Left lung (tissue), 10 donors: Measurements from ENCODE around the gene MEX3D. TPM values are rescaled to one million over a fixed set of nuclear protein-coding genes. Genes with fewer than 3 reads are reported as not detected.
"Not testable (repeated sequence)": the region's sequence is repeated elsewhere in the genome, so short reads cannot be mapped to it uniquely, and the experiment has no call there.

Experiments used
- ATAC-seq: fragments of 200-7000 bp; cut with Tn5 transposase; one replicate; pipeline ENCODE4 v1.9.1; 2020; ENCODE audit warnings: moderate library complexity
- DNase-seq, 4 donors: peaks; one replicate each; pipeline ENCODE4 v3.0.0-alpha.2; 2013 to 2020
- H3K27ac ChIP-seq, 2 donors: fragments of 200-600 bp; sonication (generic) in 1 of 2; one replicate each; pipeline versions ENCODE4 v1.5.0 to v1.8.0; 2020 to 2021
- H3K27me3 ChIP-seq, 2 donors: fragments of 200-600 bp; sonication (generic) in 1 of 2; one replicate each; pipeline versions ENCODE4 v1.5.0 to v1.8.0; 2020 to 2021
- H3K36me3 ChIP-seq, 2 donors: fragments of 200-600 bp; sonication (generic) in 1 of 2; one replicate each; pipeline versions ENCODE4 v1.5.0 to v1.8.0; 2020 to 2021
- H3K4me1 ChIP-seq, 2 donors: fragments of 200-600 bp; one replicate each; pipeline ENCODE4 v1.8.0; 2021
- H3K4me3 ChIP-seq, 2 donors: fragments of 200-600 bp; sonication (generic) in 1 of 2; one replicate each; pipeline versions ENCODE4 v1.5.0 to v1.8.0; 2020 to 2021; ENCODE audit warnings: mild to moderate bottlenecking in 1 of 2
- H3K9me3 ChIP-seq, 2 donors: fragments of 200-600 bp; sonication (generic) in 1 of 2; one replicate each; pipeline versions ENCODE4 v1.5.0 to v1.8.0; 2020 to 2021
- intact Hi-C, 2 donors: fragments of 100-400 bp; cut with DNase I; formaldehyde crosslinking; loops; one replicate each; pipeline versions ENCODE4 v1.11.2 to v1.14.2; 2022
- polyA plus RNA-seq, 6 donors: library from polyadenylated mRNA; unstranded; fragments of 120-200 nt; gene quantifications; one replicate each; pipeline ENCODE4 v1.2.1, GENCODE V29; 2013; ENCODE audit not compliant: insufficient read length in 6 of 6
- total RNA-seq, 2 donors: library from RNA; stranded (reverse); fragmentation: NEBNext Ultra II Directional; extraction: Animal tissue kit (Norgen Biotek cat#: 25700); gene quantifications; one replicate each; pipeline ENCODE4 v1.2.1, GENCODE V29; 2021
- TF ChIP-seq, protein P1 (sequence below), 2 donors: fragments of 200-600 bp; sonication (generic) in 1 of 2; IDR thresholded peaks; one replicate each; pipeline versions ENCODE4 v1.5.0 to v1.8.0; 2021; ENCODE audit warnings: antibody characterized with exemption in 2 of 2
- donor health status: DM: no; HTN: yes; CAD: no.
- donor health status: DM: no; HTN: no; CAD: no.

MEX3D gene
- total and polyA plus RNA-seq, 8 donors, result 15.8 to 42.6 (median 26.3) TPM

DNA sequence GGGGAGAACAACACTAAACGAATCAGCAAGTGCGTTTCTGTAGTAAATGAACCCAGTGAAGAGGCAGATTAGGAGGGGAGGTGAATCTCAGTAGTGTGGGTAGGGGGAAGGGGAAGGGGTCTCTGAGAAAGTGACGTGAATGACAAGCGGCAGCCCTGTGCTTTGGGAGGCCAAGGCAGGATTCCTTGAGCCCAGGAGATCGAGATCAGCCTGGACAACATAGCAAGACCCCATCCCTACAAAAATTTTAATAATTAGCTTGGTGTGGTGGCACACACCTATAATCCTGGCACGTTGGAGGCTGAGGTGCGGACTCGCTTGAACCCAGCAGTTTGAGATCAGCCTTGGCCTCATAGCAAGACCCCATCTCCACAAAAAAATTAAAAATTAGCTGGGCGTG is 36.1 kb downstream of the MEX3D start:
- H3K36me3 ChIP-seq, result no peaks in the 10 kb centered on the region
- peaks cover 4 to 83% of the 10 kb centered on the region in 2 donors for H3K27me3 ChIP-seq
- intact Hi-C loops, result no loop called here
- no peak overlapping the region for H3K4me3 ChIP-seq
- H3K27ac ChIP-seq, result no peak overlapping the region
- DNase-seq (no peak), ATAC-seq (no peak)
- TF ChIP-seq, protein P1, sequence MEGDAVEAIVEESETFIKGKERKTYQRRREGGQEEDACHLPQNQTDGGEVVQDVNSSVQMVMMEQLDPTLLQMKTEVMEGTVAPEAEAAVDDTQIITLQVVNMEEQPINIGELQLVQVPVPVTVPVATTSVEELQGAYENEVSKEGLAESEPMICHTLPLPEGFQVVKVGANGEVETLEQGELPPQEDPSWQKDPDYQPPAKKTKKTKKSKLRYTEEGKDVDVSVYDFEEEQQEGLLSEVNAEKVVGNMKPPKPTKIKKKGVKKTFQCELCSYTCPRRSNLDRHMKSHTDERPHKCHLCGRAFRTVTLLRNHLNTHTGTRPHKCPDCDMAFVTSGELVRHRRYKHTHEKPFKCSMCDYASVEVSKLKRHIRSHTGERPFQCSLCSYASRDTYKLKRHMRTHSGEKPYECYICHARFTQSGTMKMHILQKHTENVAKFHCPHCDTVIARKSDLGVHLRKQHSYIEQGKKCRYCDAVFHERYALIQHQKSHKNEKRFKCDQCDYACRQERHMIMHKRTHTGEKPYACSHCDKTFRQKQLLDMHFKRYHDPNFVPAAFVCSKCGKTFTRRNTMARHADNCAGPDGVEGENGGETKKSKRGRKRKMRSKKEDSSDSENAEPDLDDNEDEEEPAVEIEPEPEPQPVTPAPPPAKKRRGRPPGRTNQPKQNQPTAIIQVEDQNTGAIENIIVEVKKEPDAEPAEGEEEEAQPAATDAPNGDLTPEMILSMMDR (IDR thresholded peaks at IDR 0.05), result no peak
- H3K4me1 ChIP-seq, result no peaks in the 10 kb centered on the region
- no peaks in the 10 kb centered on the region for H3K9me3 ChIP-seq

DNA sequence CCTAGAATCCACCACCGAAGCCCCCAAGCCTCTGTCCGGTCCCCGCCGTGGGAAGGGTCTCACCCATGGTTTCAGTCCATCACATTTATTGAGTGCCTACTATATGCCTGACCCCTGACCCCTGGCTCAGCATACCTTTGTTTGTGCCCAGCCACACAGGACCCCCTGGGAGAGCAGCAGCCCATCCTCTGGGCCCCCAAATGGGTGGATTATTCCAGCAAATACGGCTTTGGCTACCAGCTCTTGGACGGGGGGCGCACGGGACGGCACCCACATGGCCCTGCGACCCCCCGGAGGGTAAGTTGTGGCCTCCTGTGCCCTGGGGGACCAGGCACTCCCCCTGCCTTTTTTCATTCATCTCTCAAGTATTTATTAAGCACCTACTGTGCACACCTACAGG is 36.5 kb downstream of the MEX3D start:
- TF ChIP-seq, protein P1 (IDR thresholded peaks at IDR 0.05), result no peak
- Histone ChIP-seq H3K27me3 (peaks cover 4 to 83% of the 10 kb centered on the region in 2 donors), H3K4me1 (no peaks in the 10 kb centered on the region), H3K9me3 (no peaks in the 10 kb centered on the region), H3K4me3 (no peak overlapping the region), H3K27ac (no peak overlapping the region), H3K36me3 (no peaks in the 10 kb centered on the region)
- intact Hi-C loops, result no loop called here
- no peak for DNase-seq
- no peak for ATAC-seq

DNA sequence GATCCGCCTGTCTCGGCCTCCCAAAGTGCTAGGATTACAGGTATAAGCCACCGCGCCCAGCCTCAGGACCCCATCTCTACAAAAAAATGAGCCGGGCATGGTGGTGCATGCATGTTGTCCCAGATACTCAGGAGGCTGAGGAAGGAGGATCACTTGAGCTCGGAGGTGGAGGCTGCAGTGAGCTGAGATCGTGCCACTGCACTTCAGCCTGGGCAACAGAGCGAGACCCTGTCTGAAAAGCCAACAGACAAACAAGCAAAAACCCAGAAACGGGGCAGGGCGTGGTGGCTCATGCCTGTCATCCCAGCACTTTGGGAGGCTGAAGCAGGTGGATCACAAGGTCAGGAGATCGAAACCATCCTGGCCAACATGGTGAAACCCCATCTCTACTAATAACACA is 37.3 kb downstream of the MEX3D start:
- ATAC-seq, H3K4me3 ChIP-seq, H3K36me3 ChIP-seq, H3K4me1 ChIP-seq, H3K9me3 ChIP-seq, DNase-seq, intact Hi-C loops, H3K27ac ChIP-seq: not testable (repeated sequence)
- H3K27me3 ChIP-seq, result peaks cover 4 to 89% of the 10 kb centered on the region in 2 donors

DNA sequence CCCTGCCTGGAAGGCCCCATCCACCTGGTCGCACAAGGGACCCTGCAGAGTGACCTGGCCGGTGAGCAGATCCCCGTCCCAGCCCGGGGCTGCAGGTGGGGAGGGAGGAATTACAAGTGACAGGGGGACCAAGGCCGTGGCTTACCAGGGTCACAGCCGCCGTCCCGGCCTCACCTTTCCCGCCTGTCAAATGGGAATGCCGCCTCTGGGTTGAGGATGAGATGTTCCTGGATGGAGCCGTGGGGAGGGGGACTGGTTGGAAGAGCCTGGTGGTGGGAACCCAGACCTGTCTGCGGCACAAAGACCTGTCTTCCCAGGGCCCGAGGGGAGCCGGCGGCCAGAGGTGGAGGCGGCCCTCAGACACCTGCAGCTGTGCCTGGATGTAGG is 38.7 kb downstream of the MEX3D start:
- Histone ChIP-seq H3K27me3 (peaks cover 14 to 95% of the 10 kb centered on the region in 2 donors), H3K36me3 (no peaks in the 10 kb centered on the region), H3K4me1 (no peaks in the 10 kb centered on the region), H3K4me3 (no peak overlapping the region), H3K9me3 (no peaks in the 10 kb centered on the region), H3K27ac (no peak overlapping the region)
- ATAC-seq, result no peak
- TF ChIP-seq, protein P1 (IDR thresholded peaks at IDR 0.05), result no peak
- DNase-seq, result no peak
- intact Hi-C loops, result no loop called here

DNA sequence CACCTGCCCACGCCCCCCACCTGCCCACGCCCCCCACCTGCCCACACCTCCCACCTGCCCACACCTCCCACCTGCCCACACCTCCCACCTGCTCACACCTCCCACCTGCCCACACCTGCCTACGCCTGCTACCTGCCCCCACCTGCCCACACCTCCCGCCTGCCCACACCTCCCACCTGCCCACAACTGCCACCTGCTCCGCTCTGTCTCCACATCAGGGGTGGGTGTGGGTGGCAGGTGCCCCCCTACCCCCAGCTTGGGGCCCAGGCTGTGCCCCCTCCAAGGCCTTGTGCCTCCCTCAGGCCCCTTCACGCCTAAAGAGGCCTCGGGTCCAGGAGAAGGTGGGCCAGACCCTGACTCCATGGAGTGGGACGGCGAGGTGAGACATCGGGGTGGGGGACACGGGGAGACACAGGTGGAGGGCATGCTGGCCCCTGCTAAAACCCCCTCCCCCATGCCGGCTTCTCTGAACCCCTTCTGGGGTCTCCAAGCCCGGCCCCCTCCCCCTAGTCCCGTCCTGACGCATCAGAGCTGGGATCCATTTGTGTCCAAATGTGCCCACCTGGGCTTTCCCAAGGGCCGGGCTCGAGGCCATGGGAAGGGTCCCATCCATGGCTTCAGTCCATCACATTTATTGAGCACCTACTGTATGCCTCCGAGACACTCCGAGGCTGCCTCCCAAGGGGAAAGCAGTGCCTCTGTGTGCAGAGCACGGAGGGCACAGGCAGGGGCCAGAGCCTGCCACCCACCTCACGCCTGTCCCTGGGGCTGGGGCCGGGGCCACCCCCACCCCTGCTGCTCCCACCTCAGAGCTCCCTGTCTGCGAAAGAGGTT is 39.3 kb downstream of the MEX3D start:
- peaks cover 20 to 97% of the 10 kb centered on the region in 2 donors for H3K27me3 ChIP-seq
- no peak for ATAC-seq
- intact Hi-C loops, result no loop called here

More for the DNA sequence above, 39.3 kb downstream of the MEX3D start:
- Histone ChIP-seq H3K27ac (no peak overlapping the region), H3K9me3 (no peaks in the 10 kb centered on the region), H3K4me1 (peaks cover 0 to 4% of the 10 kb centered on the region in 2 donors), H3K4me3 (no peak overlapping the region), H3K36me3 (no peaks in the 10 kb centered on the region)
- no peak for DNase-seq
- TF ChIP-seq, protein P1 (IDR thresholded peaks at IDR 0.05), result no peak
